ENCODE results near the gene NOP14. TPM values are rescaled to one million over a fixed set of nuclear protein-coding genes. Genes with fewer than 3 reads are reported as not detected.
"Not testable (repeated sequence)": the region's sequence is repeated elsewhere in the genome, so short reads cannot be mapped to it uniquely, and the experiment has no call there.

Gene NOP14
- total and polyA plus RNA-seq, 11 donors: 11.4 to 26.0 (median 15.8) TPM

DNA sequence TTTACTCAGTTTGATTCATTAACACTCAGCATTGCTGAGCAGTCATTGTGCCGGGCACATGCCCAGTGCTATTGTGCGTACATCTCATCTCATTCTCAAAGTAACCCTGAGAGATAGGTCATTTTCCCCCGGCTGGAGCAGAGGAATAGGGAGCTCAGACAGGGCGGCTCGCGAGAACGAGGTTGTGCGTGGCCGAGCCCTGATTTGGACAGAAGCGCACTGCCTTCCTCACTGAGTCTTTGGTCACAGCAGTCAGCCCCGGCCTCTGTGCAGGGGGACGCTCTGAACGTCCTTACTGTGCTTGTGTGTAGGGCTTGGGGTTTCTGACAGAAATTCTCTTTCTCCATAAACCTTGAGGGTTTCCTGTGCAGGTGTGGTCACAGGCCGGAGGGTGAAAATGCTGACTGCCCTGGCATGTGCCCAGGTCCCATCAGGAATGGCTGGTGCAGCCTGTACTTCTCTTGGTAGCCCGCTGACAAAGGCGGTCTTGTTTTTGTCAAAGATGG, 39.5 kb downstream of the NOP14 start:
- TF ChIP-seq POLR2A (IDR thresholded peaks at IDR 0.05): no peak
- TF ChIP-seq, protein P1, sequence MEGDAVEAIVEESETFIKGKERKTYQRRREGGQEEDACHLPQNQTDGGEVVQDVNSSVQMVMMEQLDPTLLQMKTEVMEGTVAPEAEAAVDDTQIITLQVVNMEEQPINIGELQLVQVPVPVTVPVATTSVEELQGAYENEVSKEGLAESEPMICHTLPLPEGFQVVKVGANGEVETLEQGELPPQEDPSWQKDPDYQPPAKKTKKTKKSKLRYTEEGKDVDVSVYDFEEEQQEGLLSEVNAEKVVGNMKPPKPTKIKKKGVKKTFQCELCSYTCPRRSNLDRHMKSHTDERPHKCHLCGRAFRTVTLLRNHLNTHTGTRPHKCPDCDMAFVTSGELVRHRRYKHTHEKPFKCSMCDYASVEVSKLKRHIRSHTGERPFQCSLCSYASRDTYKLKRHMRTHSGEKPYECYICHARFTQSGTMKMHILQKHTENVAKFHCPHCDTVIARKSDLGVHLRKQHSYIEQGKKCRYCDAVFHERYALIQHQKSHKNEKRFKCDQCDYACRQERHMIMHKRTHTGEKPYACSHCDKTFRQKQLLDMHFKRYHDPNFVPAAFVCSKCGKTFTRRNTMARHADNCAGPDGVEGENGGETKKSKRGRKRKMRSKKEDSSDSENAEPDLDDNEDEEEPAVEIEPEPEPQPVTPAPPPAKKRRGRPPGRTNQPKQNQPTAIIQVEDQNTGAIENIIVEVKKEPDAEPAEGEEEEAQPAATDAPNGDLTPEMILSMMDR (IDR thresholded peaks at IDR 0.05): no peak
- H3K27ac ChIP-seq: peak overlapping the region in 1 of 12 donors; percentile 7
- H3K4me1 ChIP-seq: peaks cover 0 to 17% (median 2%) of the 10 kb centered on the region in 12 donors
- DNase-seq (peak in 1 of 5 donors; percentile 11), ATAC-seq (no peak)
- H3K27me3 ChIP-seq: no peaks in the 10 kb centered on the region
- WGBS, 4 donors: 92 to 95% (median 92%) methylated on average over 16 of the region's 16 CpGs
- intact Hi-C loops (cut with DNase I): no loop called here
- no peak overlapping the region for H3K4me3 ChIP-seq
- H3K36me3 ChIP-seq: peaks cover 0 to 91% (median 74%) of the 10 kb centered on the region in 9 donors
- peaks cover 0 to 10% (median 0%) of the 10 kb centered on the region in 12 donors for H3K9me3 ChIP-seq

- intact Hi-C loops (cut with DNase I): no loop called here
- Histone ChIP-seq H3K4me1 (peaks cover 0 to 17% (median 2%) of the 10 kb centered on the region in 12 donors), H3K36me3 (peaks cover 0 to 89% (median 72%) of the 10 kb centered on the region in 9 donors), H3K27me3 (no peaks in the 10 kb centered on the region), H3K4me3 (no peak overlapping the region), H3K27ac (peak overlapping the region in 1 of 12 donors; percentile 15), H3K9me3 (peaks cover 0 to 10% (median 0%) of the 10 kb centered on the region in 12 donors)
- ATAC-seq (no peak), DNase-seq (peak in 1 of 5 donors; percentile 18)
- 78 to 92% (median 86%) methylated on average over 10 of the region's 10 CpGs for WGBS, 4 donors
- no peak for TF ChIP-seq POLR2A (IDR thresholded peaks at IDR 0.05)
- TF ChIP-seq, protein P1 (IDR thresholded peaks at IDR 0.05): no peak
Measured at GRCh38 chr4:2923141-2923551, 40.1 kb downstream of the NOP14 start.

- H3K9me3 ChIP-seq; H3K27me3 ChIP-seq; intact Hi-C loops (cut with DNase I); H3K4me3 ChIP-seq; ATAC-seq: not testable (repeated sequence)
- WGBS, 4 donors: 56 to 63% (median 60%) methylated on average over 7 of the region's 7 CpGs
- DNase-seq: peak in 1 of 5 donors; percentile 24
- H3K27ac ChIP-seq: peak overlapping the region in 1 of 12 donors; percentile 15
- H3K4me1 ChIP-seq: peaks cover 0 to 17% (median 2%) of the 10 kb centered on the region in 12 donors
- peaks cover 0 to 89% (median 66%) of the 10 kb centered on the region in 9 donors for H3K36me3 ChIP-seq
Measured at GRCh38 chr4:2922453-2923101, 40.6 kb downstream of the NOP14 start.

DNA sequence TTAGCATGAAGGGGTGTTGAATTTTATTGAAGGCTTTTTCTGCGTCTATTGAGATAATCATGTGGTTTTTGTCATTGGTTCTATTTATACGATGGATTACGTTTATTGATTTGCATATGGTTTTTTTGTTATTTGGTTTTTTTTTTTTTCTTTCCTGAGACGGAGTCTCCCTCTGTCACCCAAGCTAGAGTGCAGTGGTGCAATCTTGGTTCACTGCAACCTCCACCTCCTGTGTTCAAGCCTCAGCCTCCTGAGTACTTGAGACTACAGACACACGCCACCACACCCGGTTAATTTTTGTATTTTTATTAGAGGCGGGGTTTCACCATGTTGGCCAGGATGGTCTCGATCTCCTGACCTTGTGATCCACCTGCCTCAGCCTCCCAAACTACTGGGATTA, 44.5 kb downstream of the NOP14 start:
- H3K36me3 ChIP-seq: peaks cover 0 to 87% (median 62%) of the 10 kb centered on the region in 9 donors

GRCh38 chr4:2918300-2918699, 44.9 kb downstream of the NOP14 start:
- 57 to 73% (median 67%) methylated on average over 2 of the region's 2 CpGs for WGBS, 4 donors
- Histone ChIP-seq H3K36me3 (peaks cover 0 to 87% (median 62%) of the 10 kb centered on the region in 9 donors), H3K4me1 (peaks cover 0 to 16% (median 3%) of the 10 kb centered on the region in 12 donors), H3K9me3 (peaks cover 0 to 13% (median 0%) of the 10 kb centered on the region in 12 donors)
- H3K27ac ChIP-seq; DNase-seq; H3K27me3 ChIP-seq; intact Hi-C loops (cut with DNase I); ATAC-seq; H3K4me3 ChIP-seq: not testable (repeated sequence)

More for the DNA sequence above, 44.5 kb downstream of the NOP14 start:
- 92 to 97% (median 95%) methylated on average over 8 of the region's 8 CpGs for WGBS, 4 donors
- DNase-seq; intact Hi-C loops (cut with DNase I); H3K27ac ChIP-seq; H3K27me3 ChIP-seq; ATAC-seq; H3K4me3 ChIP-seq: not testable (repeated sequence)
- peaks cover 0 to 13% (median 0%) of the 10 kb centered on the region in 12 donors for H3K9me3 ChIP-seq
- H3K4me1 ChIP-seq: peaks cover 0 to 17% (median 2%) of the 10 kb centered on the region in 12 donors

GRCh38 chr4:2916696-2917095, 46.5 kb downstream of the NOP14 start:
- ATAC-seq; H3K27ac ChIP-seq; H3K27me3 ChIP-seq; DNase-seq; intact Hi-C loops (cut with DNase I); H3K4me3 ChIP-seq: not testable (repeated sequence)
- H3K36me3 ChIP-seq: peaks cover 0 to 87% (median 63%) of the 10 kb centered on the region in 9 donors
- 97 to 100% (median 98%) methylated on average over 2 of the region's 2 CpGs for WGBS, 4 donors
- H3K4me1 ChIP-seq: peaks cover 0 to 12% (median 0%) of the 10 kb centered on the region in 12 donors
- H3K9me3 ChIP-seq: peaks cover 0 to 13% (median 0%) of the 10 kb centered on the region in 12 donors

All from heart left ventricle (tissue), 16 donors.